ENCODE results near the gene MGAT3.
A peak's percentile ranks its signal among the peaks of the same experiment; 100 is the strongest.

MGAT3 gene

GRCh38 chr22:39489094-39490068 is 32.6 kb downstream of the MGAT3 start:
- TF ChIP-seq BHLHE40 (IDR thresholded peaks at IDR 0.05; ENCODE audit: borderline replicate concordance) (no peak), L3MBTL2 (conservative IDR thresholded peaks at IDR 0.05) (no peak), FOXA1 (IDR thresholded peaks at IDR 0.05) (no peak), TARDBP (IDR thresholded peaks at IDR 0.05) (no peak), ZNF384 (IDR thresholded peaks at IDR 0.05) (no peak), CTBP1 (IDR thresholded peaks at IDR 0.05; ENCODE audit: borderline replicate concordance) (no peak), ARNT (IDR thresholded peaks at IDR 0.05) (no peak), SP1 (IDR thresholded peaks at IDR 0.05) (no peak)
- POLR2A ChIA-PET: interaction anchor here (0.8 to 4.2 kb wide), 13 partner anchors 9 to 170 kb away, joined by 3 to 25 read pairs (median 4); partner anchors contain the start of genes ATF4, MIEF1, RPL3 and RPS19BP1
- CTCF ChIA-PET: interaction anchor here (0.6 to 3.5 kb wide), 3 partner anchors 18 to 39 kb away, joined by 3 to 21 read pairs (median 3); no protein-coding TSS in a partner anchor
- no peak for DNase-seq (ENCODE audit: extremely low spot score)

DNA sequence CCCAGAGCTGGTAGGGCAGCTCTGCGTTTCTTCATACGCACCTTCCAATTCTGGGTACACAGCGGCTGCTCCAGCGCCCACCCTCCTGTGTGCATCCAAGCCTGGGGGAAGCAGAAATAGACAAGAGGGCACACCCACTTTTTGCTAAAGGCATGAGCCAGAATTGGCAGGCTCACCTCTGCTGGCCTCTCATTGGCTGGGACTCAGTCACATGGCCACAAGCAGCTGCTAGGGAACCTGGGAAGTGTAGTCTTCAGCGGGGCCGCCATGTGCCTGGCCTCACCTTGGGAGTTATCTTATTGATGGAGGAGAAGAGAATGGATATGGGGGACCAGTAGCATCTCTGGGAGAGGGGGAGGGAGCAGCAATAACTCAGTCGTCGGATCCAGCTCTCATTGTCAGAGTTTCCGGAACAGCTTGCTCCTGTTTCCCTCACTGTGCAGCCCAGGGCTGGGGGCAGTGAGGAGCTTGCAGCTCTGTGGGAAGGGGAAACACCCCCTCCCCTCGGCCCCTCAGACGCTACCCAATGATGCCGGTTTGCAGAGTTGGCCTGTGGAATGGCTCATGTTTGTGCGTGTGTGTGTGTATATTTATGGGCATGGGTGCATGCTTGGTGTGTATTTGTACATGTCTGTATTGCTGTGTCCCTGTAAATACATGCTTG is 33.5 kb downstream of the MGAT3 start:
- peak; percentile 93 for DNase-seq (ENCODE audit: extremely low spot score)
- ChIA-PET POLR2A (interaction anchor here (0.8 to 4.2 kb wide), 16 partner anchors 9 to 170 kb away, joined by 3 to 25 read pairs (median 4); partner anchors contain the start of genes ATF4, MIEF1, RPL3 and RPS19BP1), CTCF (interaction anchor here (1.0 to 3.5 kb wide), 2 partner anchors 25 to 39 kb away, joined by 3 to 21 read pairs; no protein-coding TSS in a partner anchor)
- TF ChIP-seq BHLHE40 (IDR thresholded peaks at IDR 0.05; ENCODE audit: borderline replicate concordance) (no peak), PKNOX1 (IDR thresholded peaks at IDR 0.05) (no peak), FOXM1 (IDR thresholded peaks at IDR 0.05; ENCODE audit: borderline replicate concordance) (no peak), HDGF (IDR thresholded peaks at IDR 0.05; ENCODE audit: borderline replicate concordance) (no peak), L3MBTL2 (conservative IDR thresholded peaks at IDR 0.05) (no peak; the same call in 1 of the 2 replicates), CTBP1 (IDR thresholded peaks at IDR 0.05; ENCODE audit: borderline replicate concordance) (no peak), ELF4 (IDR thresholded peaks at IDR 0.05) (no peak), TARDBP (IDR thresholded peaks at IDR 0.05) (no peak), SP1 (IDR thresholded peaks at IDR 0.05) (no peak), ARNT (IDR thresholded peaks at IDR 0.05) (no peak), FOXA1 (IDR thresholded peaks at IDR 0.05) (no peak), NFRKB (IDR thresholded peaks at IDR 0.05) (no peak), ZNF384 (IDR thresholded peaks at IDR 0.05) (no peak), FOXK2 (IDR thresholded peaks at IDR 0.05) (no peak), SUZ12 (IDR thresholded peaks at IDR 0.05) (no peak), LEF1 (IDR thresholded peaks at IDR 0.05; ENCODE audit: borderline replicate concordance) (no peak)

GRCh38 chr22:39490966-39491680 is 34.3 kb downstream of the MGAT3 start:
- TF ChIP-seq LEF1 (IDR thresholded peaks at IDR 0.05; ENCODE audit: borderline replicate concordance) (no peak), L3MBTL2 (conservative IDR thresholded peaks at IDR 0.05) (no peak), CTBP1 (IDR thresholded peaks at IDR 0.05; ENCODE audit: borderline replicate concordance) (no peak), TARDBP (IDR thresholded peaks at IDR 0.05) (no peak), SUZ12 (IDR thresholded peaks at IDR 0.05) (no peak)
- DNase-seq (ENCODE audit: extremely low spot score): no peak
- ChIA-PET CTCF (interaction anchor here (1.0 to 3.5 kb wide), 2 partner anchors 24 to 38 kb away, joined by 3 to 21 read pairs; no protein-coding TSS in a partner anchor), POLR2A (interaction anchor here (1.0 to 4.2 kb wide), 10 partner anchors 11 to 172 kb away, joined by 3 to 25 read pairs (median 7); partner anchors contain the start of genes ATF4, MIEF1 and RPS19BP1)

DNA sequence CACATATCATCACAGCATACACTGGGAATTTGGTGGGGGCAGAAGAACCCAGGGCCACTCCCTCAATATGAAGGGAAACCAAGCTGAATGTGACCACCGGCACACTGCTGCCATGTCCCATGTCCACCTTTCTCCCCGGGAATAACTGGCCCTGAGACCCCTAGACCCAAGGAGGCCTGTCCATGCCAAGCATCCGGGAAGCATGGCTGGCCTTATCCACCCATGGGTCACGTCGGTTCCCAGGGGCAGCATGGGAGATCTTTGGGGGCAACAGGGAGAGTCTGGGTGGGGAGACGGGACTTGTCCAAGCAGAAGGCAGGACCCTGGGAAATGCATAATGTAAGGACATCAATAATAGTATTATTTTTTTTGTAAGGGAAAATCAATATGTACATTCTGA is 34.9 kb downstream of the MGAT3 start:
- no peak for DNase-seq (ENCODE audit: extremely low spot score)
- CTCF ChIA-PET: interaction anchor here (3.5 kb wide), 1 partner anchor 37 kb away, joined by 21 read pairs; no protein-coding TSS in a partner anchor
- POLR2A ChIA-PET: interaction anchor here (1.0 to 4.2 kb wide), 5 partner anchors 10 to 173 kb away, joined by 3 to 25 read pairs (median 3); partner anchors contain the start of genes ATF4 and MIEF1
- TF ChIP-seq FOXA1 (IDR thresholded peaks at IDR 0.05) (no peak), L3MBTL2 (conservative IDR thresholded peaks at IDR 0.05) (no peak), ARNT (IDR thresholded peaks at IDR 0.05) (no peak), PKNOX1 (IDR thresholded peaks at IDR 0.05) (no peak), NFRKB (IDR thresholded peaks at IDR 0.05) (no peak), CTBP1 (IDR thresholded peaks at IDR 0.05; ENCODE audit: borderline replicate concordance) (no peak), SUZ12 (IDR thresholded peaks at IDR 0.05) (no peak), LEF1 (IDR thresholded peaks at IDR 0.05; ENCODE audit: borderline replicate concordance) (no peak), ELF4 (IDR thresholded peaks at IDR 0.05) (no peak), FOXM1 (IDR thresholded peaks at IDR 0.05; ENCODE audit: borderline replicate concordance) (no peak), HDGF (IDR thresholded peaks at IDR 0.05; ENCODE audit: borderline replicate concordance) (no peak), FOXK2 (IDR thresholded peaks at IDR 0.05) (no peak), TARDBP (IDR thresholded peaks at IDR 0.05) (no peak), SP1 (IDR thresholded peaks at IDR 0.05) (no peak), BHLHE40 (IDR thresholded peaks at IDR 0.05; ENCODE audit: borderline replicate concordance) (no peak), ZNF384 (IDR thresholded peaks at IDR 0.05) (no peak)

DNA sequence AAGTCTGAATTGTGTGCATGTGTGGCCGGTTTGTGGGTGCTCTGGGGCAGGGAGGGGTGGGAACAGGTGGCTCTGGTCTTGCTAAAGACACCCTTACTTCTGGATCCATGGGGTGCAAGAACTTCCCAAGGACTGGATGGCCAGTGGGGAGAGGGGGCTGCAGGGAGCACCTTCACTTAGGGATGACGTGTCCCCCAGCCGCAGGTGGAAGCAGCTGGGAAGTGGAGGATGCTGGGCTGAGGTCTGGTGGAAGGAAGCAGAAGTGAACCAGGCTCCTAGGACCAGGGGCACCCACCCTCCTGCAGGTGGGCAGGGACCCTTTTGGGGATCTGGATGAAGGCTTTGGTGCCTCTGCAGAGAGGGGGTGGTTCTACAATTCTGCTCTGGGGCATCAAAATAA is 35.4 kb downstream of the MGAT3 start:
- POLR2A ChIA-PET: interaction anchor here (1.0 to 4.2 kb wide), 7 partner anchors 10 to 173 kb away, joined by 3 to 25 read pairs (median 3); partner anchors contain the start of genes ATF4, MIEF1 and RPS19BP1
- TF ChIP-seq NFRKB (IDR thresholded peaks at IDR 0.05) (no peak), SP1 (IDR thresholded peaks at IDR 0.05) (no peak), FOXA1 (IDR thresholded peaks at IDR 0.05) (no peak), FOXK2 (IDR thresholded peaks at IDR 0.05) (no peak), LEF1 (IDR thresholded peaks at IDR 0.05; ENCODE audit: borderline replicate concordance) (no peak), ZNF384 (IDR thresholded peaks at IDR 0.05) (no peak), SUZ12 (IDR thresholded peaks at IDR 0.05) (no peak)

More for the DNA sequence above, 35.4 kb downstream of the MGAT3 start:
- CTCF ChIA-PET: interaction anchor here (3.5 kb wide), 1 partner anchor 37 kb away, joined by 21 read pairs; no protein-coding TSS in a partner anchor
- no peak for DNase-seq (ENCODE audit: extremely low spot score)
